HEK293 (cell line): ENCODE data around the gene MRPL54.

Experiments used
- BCL11A ChIP-seq: fragments of 450-650 bp; formaldehyde crosslinking; IDR thresholded peaks from 2 replicates; pipeline ENCODE4 v1.5.1; 2016; ENCODE audit warnings: low read depth, missing biosample characterization, missing genetic modification characterization
- BCL11B ChIP-seq: fragments of 450-650 bp; formaldehyde crosslinking; IDR thresholded peaks from 2 replicates; pipeline ENCODE4 v1.5.1; 2016; ENCODE audit warnings: low read depth, missing biosample characterization, missing genetic modification characterization
- KLF7 ChIP-seq: fragments of 450-650 bp; formaldehyde crosslinking; IDR thresholded peaks from 2 replicates; pipeline ENCODE4 v1.5.1; 2016; ENCODE audit warnings: missing biosample characterization, missing genetic modification characterization, borderline replicate concordance
- OVOL3 ChIP-seq: fragments of 450-650 bp; formaldehyde crosslinking; IDR thresholded peaks from 2 replicates; pipeline ENCODE4 v1.5.1; 2016; ENCODE audit warnings: missing biosample characterization, missing genetic modification characterization
- REPIN1 ChIP-seq: fragments of 450-650 bp; formaldehyde crosslinking; IDR thresholded peaks from 2 replicates; pipeline ENCODE4 v1.5.1; 2017; ENCODE audit warnings: missing biosample characterization, missing genetic modification characterization, low read depth
- SALL2 ChIP-seq: fragments of 450-650 bp; formaldehyde crosslinking; IDR thresholded peaks from 2 replicates; pipeline ENCODE4 v1.5.0; 2017; ENCODE audit warnings: missing biosample characterization, mild to moderate bottlenecking, missing genetic modification characterization, borderline replicate concordance
- SCRT2 ChIP-seq: fragments of 450-650 bp; formaldehyde crosslinking; IDR thresholded peaks from 2 replicates; pipeline ENCODE4 v1.5.1; 2016; ENCODE audit warnings: missing biosample characterization, missing genetic modification characterization
- WT1 ChIP-seq: fragments of 450-650 bp; formaldehyde crosslinking; IDR thresholded peaks from 2 replicates; pipeline ENCODE4 v1.5.1; 2016; ENCODE audit warnings: missing biosample characterization, missing genetic modification characterization
- YY2 ChIP-seq: fragments of 450-650 bp; formaldehyde crosslinking; IDR thresholded peaks from 2 replicates; pipeline ENCODE4 v1.5.1; 2016; ENCODE audit warnings: missing biosample characterization, missing genetic modification characterization
- ZBTB7A ChIP-seq: fragments of 450-650 bp; formaldehyde crosslinking; IDR thresholded peaks from 2 replicates; pipeline ENCODE4 v1.5.1; 2016; ENCODE audit warnings: low read depth, missing biosample characterization, missing genetic modification characterization
- ZFHX2 ChIP-seq: fragments of 450-650 bp; formaldehyde crosslinking; conservative IDR thresholded peaks from 2 replicates; pipeline ENCODE4 v1.5.1; 2016; ENCODE audit warnings: missing biosample characterization, missing genetic modification characterization
- ZNF112 ChIP-seq: fragments of 450-650 bp; formaldehyde crosslinking; IDR thresholded peaks from 2 replicates; pipeline ENCODE4 v1.5.0; 2017; ENCODE audit warnings: missing biosample characterization, missing genetic modification characterization
- ZNF175 ChIP-seq: fragments of 450-650 bp; formaldehyde crosslinking; IDR thresholded peaks from 2 replicates; pipeline ENCODE4 v1.5.1; 2016; ENCODE audit warnings: missing biosample characterization, missing genetic modification characterization
- ZNF223 ChIP-seq: fragments of 450-650 bp; formaldehyde crosslinking; IDR thresholded peaks from 2 replicates; pipeline ENCODE4 v1.5.1; 2016; ENCODE audit warnings: missing biosample characterization, missing genetic modification characterization
- ZNF37A ChIP-seq: fragments of 450-650 bp; IDR thresholded peaks from 2 replicates; pipeline ENCODE4 v1.5.1; 2018; ENCODE audit warnings: missing biosample characterization, missing genetic modification characterization
- ZNF561 ChIP-seq: fragments of 450-650 bp; IDR thresholded peaks from 2 replicates; pipeline ENCODE4 v1.5.1; 2018; ENCODE audit warnings: missing biosample characterization, missing genetic modification characterization, borderline replicate concordance
- ZNF610 ChIP-seq: fragments of 450-650 bp; formaldehyde crosslinking; IDR thresholded peaks from 2 replicates; pipeline ENCODE4 v1.5.1; 2016; ENCODE audit warnings: missing biosample characterization, missing genetic modification characterization, borderline replicate concordance
- ZNF624 ChIP-seq: fragments of 450-650 bp; formaldehyde crosslinking; IDR thresholded peaks from 2 replicates; pipeline ENCODE4 v1.5.1; 2017; ENCODE audit warnings: missing biosample characterization, missing genetic modification characterization
- ZNF677 ChIP-seq: fragments of 450-650 bp; IDR thresholded peaks from 2 replicates; pipeline ENCODE4 v1.5.0; 2018; ENCODE audit warnings: missing biosample characterization, mild to moderate bottlenecking, missing genetic modification characterization, moderate library complexity
- ZNF777 ChIP-seq: fragments of 450-650 bp; formaldehyde crosslinking; IDR thresholded peaks from 2 replicates; pipeline ENCODE4 v1.5.1; 2017; ENCODE audit warnings: missing biosample characterization, missing genetic modification characterization, borderline replicate concordance
- ZNF843 ChIP-seq: fragments of 450-650 bp; formaldehyde crosslinking; IDR thresholded peaks from 2 replicates; pipeline ENCODE4 v1.5.1; 2016; ENCODE audit warnings: missing biosample characterization, missing genetic modification characterization
- TF ChIP-seq, protein P1 (sequence below): fragments of 450-650 bp; formaldehyde crosslinking; IDR thresholded peaks from 2 replicates; pipeline ENCODE4 v1.5.1; 2016; ENCODE audit warnings: missing biosample characterization, missing genetic modification characterization
- TF ChIP-seq, protein P2 (sequence below): fragments of 450-650 bp; formaldehyde crosslinking; IDR thresholded peaks from 2 replicates; pipeline ENCODE4 v1.5.1; 2017; ENCODE audit warnings: missing biosample characterization, missing genetic modification characterization
- TF ChIP-seq, protein P3 (sequence below): fragments of 450-650 bp; formaldehyde crosslinking; IDR thresholded peaks from 2 replicates; pipeline ENCODE4 v1.5.1; 2016; ENCODE audit warnings: missing biosample characterization, missing genetic modification characterization, low read depth
- TF ChIP-seq, protein P4 (sequence below): fragments of 450-650 bp; formaldehyde crosslinking; IDR thresholded peaks from 2 replicates; pipeline ENCODE4 v1.5.1; 2016; ENCODE audit warnings: missing biosample characterization, missing genetic modification characterization, borderline replicate concordance
- TF ChIP-seq, protein P5 (sequence below): fragments of 450-650 bp; IDR thresholded peaks from 2 replicates; pipeline ENCODE4 v1.5.1; 2018; ENCODE audit warnings: missing biosample characterization, missing genetic modification characterization
- TF ChIP-seq, protein P6 (sequence below): fragments of 450-650 bp; formaldehyde crosslinking; IDR thresholded peaks from 2 replicates; pipeline ENCODE4 v1.5.1; 2016; ENCODE audit warnings: missing biosample characterization, missing genetic modification characterization

The MRPL54 gene

DNA sequence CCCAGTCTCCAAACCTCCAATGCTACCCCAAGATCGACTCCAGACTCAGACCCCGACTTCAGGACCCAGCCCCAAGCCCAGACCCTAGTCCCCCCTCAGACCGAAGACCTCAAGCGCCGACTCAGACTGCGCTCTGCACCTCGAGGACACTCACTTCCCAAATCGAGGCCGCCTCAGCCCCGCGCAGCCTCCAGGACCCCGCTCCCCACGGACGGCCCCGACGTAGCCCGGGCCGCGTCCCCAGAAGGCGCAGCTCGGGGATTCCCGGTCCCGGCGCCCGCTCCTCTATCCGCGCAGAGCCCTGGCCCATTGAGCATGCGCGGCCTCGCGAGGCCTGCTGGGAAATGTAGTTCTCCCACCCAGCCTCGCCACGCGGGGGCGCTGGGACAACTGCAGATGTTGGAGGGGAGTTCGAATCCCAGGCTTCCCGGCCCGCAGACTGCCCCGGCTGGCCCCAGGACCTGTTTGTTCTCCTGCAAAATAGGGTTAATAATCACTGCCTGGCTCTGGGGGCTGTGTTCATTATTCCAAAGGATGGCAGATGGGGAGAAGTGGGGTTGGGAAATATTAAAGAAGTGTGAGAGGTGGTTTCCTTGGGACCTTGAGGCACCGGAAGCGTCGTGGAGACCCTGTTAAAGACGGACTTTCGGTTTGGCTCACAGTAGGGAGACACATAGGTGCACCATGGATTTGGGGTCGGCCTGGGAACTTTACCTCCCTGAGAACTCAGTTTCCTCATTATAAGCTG is 926 bp upstream of the MRPL54 start, which contains the start of gene APBA3 (continued):
- TF ChIP-seq ZNF677 (tag by site-specific recombination), result no peak
- TF ChIP-seq, protein P1, sequence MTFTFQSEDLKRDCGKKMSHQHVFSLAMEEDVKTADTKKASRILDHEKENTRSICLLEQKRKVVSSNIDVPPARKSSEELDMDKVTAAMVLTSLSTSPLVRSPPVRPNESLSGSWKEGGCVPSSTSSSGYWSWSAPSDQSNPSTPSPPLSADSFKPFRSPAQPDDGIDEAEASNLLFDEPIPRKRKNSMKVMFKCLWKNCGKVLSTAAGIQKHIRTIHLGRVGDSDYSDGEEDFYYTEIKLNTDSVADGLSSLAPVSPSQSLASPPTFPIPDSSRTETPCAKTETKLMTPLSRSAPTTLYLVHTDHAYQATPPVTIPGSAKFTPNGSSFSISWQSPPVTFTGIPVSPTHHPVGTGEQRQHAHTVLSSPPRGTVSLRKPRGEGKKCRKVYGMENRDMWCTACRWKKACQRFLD (tag by site-specific recombination), result no peak
- TF ChIP-seq, protein P2, sequence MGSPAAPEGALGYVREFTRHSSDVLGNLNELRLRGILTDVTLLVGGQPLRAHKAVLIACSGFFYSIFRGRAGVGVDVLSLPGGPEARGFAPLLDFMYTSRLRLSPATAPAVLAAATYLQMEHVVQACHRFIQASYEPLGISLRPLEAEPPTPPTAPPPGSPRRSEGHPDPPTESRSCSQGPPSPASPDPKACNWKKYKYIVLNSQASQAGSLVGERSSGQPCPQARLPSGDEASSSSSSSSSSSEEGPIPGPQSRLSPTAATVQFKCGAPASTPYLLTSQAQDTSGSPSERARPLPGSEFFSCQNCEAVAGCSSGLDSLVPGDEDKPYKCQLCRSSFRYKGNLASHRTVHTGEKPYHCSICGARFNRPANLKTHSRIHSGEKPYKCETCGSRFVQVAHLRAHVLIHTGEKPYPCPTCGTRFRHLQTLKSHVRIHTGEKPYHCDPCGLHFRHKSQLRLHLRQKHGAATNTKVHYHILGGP (tag by site-specific recombination), result no peak
- TF ChIP-seq ZBTB7A (tag by site-specific recombination), result no peak; the same call in 1 of the 2 replicates
- peak; percentile 59; the same call in 1 of the 2 replicates for TF ChIP-seq ZFHX2 (tag by site-specific recombination)
- TF ChIP-seq, protein P3, sequence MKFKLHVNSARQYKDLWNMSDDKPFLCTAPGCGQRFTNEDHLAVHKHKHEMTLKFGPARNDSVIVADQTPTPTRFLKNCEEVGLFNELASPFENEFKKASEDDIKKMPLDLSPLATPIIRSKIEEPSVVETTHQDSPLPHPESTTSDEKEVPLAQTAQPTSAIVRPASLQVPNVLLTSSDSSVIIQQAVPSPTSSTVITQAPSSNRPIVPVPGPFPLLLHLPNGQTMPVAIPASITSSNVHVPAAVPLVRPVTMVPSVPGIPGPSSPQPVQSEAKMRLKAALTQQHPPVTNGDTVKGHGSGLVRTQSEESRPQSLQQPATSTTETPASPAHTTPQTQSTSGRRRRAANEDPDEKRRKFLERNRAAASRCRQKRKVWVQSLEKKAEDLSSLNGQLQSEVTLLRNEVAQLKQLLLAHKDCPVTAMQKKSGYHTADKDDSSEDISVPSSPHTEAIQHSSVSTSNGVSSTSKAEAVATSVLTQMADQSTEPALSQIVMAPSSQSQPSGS (tag by site-specific recombination), result no peak
- TF ChIP-seq, protein P4, sequence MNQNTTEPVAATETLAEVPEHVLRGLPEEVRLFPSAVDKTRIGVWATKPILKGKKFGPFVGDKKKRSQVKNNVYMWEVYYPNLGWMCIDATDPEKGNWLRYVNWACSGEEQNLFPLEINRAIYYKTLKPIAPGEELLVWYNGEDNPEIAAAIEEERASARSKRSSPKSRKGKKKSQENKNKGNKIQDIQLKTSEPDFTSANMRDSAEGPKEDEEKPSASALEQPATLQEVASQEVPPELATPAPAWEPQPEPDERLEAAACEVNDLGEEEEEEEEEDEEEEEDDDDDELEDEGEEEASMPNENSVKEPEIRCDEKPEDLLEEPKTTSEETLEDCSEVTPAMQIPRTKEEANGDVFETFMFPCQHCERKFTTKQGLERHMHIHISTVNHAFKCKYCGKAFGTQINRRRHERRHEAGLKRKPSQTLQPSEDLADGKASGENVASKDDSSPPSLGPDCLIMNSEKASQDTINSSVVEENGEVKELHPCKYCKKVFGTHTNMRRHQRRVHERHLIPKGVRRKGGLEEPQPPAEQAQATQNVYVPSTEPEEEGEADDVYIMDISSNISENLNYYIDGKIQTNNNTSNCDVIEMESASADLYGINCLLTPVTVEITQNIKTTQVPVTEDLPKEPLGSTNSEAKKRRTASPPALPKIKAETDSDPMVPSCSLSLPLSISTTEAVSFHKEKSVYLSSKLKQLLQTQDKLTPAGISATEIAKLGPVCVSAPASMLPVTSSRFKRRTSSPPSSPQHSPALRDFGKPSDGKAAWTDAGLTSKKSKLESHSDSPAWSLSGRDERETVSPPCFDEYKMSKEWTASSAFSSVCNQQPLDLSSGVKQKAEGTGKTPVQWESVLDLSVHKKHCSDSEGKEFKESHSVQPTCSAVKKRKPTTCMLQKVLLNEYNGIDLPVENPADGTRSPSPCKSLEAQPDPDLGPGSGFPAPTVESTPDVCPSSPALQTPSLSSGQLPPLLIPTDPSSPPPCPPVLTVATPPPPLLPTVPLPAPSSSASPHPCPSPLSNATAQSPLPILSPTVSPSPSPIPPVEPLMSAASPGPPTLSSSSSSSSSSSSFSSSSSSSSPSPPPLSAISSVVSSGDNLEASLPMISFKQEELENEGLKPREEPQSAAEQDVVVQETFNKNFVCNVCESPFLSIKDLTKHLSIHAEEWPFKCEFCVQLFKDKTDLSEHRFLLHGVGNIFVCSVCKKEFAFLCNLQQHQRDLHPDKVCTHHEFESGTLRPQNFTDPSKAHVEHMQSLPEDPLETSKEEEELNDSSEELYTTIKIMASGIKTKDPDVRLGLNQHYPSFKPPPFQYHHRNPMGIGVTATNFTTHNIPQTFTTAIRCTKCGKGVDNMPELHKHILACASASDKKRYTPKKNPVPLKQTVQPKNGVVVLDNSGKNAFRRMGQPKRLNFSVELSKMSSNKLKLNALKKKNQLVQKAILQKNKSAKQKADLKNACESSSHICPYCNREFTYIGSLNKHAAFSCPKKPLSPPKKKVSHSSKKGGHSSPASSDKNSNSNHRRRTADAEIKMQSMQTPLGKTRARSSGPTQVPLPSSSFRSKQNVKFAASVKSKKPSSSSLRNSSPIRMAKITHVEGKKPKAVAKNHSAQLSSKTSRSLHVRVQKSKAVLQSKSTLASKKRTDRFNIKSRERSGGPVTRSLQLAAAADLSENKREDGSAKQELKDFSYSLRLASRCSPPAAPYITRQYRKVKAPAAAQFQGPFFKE, result no peak
- TF ChIP-seq, protein P5, sequence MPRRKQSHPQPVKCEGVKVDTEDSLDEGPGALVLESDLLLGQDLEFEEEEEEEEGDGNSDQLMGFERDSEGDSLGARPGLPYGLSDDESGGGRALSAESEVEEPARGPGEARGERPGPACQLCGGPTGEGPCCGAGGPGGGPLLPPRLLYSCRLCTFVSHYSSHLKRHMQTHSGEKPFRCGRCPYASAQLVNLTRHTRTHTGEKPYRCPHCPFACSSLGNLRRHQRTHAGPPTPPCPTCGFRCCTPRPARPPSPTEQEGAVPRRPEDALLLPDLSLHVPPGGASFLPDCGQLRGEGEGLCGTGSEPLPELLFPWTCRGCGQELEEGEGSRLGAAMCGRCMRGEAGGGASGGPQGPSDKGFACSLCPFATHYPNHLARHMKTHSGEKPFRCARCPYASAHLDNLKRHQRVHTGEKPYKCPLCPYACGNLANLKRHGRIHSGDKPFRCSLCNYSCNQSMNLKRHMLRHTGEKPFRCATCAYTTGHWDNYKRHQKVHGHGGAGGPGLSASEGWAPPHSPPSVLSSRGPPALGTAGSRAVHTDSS, result peak; percentile 27; the same call in 1 of the 2 replicates
- peak; percentile 53 for TF ChIP-seq ZNF843
- TF ChIP-seq REPIN1, result no peak
- TF ChIP-seq ZNF561, result peak; percentile 98
- no peak for TF ChIP-seq ZNF37A (tag by site-specific recombination)
- no peak for TF ChIP-seq ZNF112 (tag by site-specific recombination)
- peak; percentile 75; the same call in 1 of the 2 replicates for TF ChIP-seq BCL11B (tag by site-specific recombination)
- peak; percentile 40 for TF ChIP-seq ZNF610
- peak; percentile 56; the same call in 1 of the 2 replicates for TF ChIP-seq SCRT2 (tag by site-specific recombination)
- TF ChIP-seq YY2 (tag by site-specific recombination), result no peak
- no peak for TF ChIP-seq OVOL3 (tag by site-specific recombination)
- TF ChIP-seq ZNF175 (tag by site-specific recombination), result no peak
- no peak for TF ChIP-seq SALL2 (tag by site-specific recombination)
- TF ChIP-seq ZNF777 (tag by site-specific recombination), result peak; percentile 94
- TF ChIP-seq WT1 (tag by site-specific recombination), result no peak
- no peak for TF ChIP-seq BCL11A
- no peak for TF ChIP-seq ZNF624 (tag by site-specific recombination)
- TF ChIP-seq KLF7 (tag by site-specific recombination), result peak; percentile 77; the same call in 1 of the 2 replicates
- TF ChIP-seq, protein P6, sequence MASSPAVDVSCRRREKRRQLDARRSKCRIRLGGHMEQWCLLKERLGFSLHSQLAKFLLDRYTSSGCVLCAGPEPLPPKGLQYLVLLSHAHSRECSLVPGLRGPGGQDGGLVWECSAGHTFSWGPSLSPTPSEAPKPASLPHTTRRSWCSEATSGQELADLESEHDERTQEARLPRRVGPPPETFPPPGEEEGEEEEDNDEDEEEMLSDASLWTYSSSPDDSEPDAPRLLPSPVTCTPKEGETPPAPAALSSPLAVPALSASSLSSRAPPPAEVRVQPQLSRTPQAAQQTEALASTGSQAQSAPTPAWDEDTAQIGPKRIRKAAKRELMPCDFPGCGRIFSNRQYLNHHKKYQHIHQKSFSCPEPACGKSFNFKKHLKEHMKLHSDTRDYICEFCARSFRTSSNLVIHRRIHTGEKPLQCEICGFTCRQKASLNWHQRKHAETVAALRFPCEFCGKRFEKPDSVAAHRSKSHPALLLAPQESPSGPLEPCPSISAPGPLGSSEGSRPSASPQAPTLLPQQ (tag by site-specific recombination), result peak; percentile 84
- TF ChIP-seq ZNF223 (tag by site-specific recombination), result no peak
